ENCODE measurements around the gene LMBR1L.

Gene LMBR1L

DNA sequence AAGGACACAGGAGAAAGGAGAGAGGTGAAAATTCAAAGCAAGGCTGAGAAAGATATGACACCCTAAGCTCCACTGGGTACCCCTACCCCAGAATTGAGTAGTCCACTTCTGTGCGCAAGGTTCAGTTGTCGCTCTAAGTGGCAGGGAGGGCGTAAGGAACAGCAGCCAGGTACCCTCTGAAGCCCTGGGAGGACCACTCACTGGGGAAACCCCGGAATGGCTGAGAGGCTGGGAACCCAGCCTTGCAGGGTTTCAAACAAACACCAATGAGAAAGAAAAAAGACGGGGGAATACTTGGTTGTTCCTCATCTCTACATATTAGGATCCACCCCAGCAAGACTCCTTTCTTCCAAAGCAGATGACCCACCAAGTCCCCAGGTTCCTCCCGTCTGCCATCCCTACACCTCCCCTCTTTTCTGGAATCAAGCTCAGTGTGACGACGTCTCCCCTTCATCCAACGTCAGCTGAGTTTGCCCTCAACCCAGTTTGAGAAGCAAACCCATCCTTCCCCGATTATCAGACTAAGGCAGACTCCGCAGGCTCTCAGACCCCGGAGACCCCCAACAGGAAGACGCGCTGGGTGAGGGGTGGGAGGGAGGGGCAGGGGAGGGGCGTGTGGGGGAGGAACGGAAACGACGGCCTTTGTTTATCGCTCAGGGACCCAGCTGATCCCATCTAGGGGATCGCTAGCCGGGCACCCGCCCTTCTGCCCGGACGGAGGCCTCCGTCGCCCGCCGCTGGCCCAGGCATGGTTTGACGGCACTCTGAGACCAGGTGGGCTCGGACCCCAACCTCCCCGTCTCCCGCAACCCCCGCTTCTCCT, 795 bp downstream of the LMBR1L start:
- TF ChIP-seq, protein P1, sequence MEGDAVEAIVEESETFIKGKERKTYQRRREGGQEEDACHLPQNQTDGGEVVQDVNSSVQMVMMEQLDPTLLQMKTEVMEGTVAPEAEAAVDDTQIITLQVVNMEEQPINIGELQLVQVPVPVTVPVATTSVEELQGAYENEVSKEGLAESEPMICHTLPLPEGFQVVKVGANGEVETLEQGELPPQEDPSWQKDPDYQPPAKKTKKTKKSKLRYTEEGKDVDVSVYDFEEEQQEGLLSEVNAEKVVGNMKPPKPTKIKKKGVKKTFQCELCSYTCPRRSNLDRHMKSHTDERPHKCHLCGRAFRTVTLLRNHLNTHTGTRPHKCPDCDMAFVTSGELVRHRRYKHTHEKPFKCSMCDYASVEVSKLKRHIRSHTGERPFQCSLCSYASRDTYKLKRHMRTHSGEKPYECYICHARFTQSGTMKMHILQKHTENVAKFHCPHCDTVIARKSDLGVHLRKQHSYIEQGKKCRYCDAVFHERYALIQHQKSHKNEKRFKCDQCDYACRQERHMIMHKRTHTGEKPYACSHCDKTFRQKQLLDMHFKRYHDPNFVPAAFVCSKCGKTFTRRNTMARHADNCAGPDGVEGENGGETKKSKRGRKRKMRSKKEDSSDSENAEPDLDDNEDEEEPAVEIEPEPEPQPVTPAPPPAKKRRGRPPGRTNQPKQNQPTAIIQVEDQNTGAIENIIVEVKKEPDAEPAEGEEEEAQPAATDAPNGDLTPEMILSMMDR (IDR thresholded peaks at IDR 0.05; ENCODE audit: extremely low read depth, missing control alignments) = no peak
- peak; percentile 49 for DNase-seq (ENCODE audit: low spot score)

DNA sequence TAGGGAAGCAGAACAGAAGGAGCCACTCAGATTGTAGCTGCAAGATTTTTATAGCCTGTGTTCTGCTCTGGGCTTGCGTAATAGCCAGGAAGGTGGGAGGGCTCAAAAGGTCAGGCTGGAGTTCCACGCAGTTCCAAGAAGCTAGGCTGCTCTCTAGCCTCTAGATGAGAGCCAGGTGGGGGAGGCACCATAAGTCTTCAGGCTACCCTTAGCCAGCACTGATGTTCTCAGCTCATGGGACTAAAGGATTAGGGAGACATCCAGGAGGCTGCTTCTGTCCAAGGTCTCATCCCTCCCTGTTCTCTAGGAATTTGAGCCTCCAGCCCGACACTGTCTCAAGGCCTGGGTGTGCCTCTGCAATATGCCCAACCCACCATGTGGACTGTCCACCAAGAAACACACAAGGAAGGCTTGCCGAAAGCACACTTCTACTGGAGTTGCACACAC, 1.7 kb downstream of the LMBR1L start:
- TF ChIP-seq, protein P1 (IDR thresholded peaks at IDR 0.05; ENCODE audit: extremely low read depth, missing control alignments) = no peak
- no peak for DNase-seq (ENCODE audit: low spot score)

DNA sequence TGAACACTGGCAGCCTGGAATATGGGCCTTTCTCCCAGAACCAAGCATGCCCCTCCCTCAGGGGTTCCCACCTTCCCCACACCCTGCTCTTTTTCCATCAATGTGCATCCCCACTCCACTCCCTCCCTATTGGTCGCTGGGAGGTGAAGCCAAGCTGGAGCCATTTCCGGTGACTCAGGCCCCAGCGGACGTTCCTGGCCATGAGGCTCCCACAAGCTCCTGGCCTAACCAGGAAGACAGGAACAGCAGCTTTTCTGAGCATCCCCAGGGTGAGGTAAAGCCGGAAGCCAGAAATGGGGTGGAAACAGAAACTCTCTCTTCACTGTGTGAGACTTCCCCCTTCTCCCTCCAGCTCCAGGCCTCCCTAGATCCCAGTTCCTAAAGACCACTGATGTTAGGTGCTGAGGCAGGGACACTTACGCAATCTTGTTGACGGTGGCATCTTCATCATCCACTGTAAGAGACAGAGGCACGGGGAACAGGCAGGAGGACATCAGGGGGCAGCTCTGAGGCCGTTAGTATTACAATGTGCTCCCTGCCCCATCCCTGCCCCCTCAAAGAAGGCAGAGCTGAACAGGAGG, 5.1 kb downstream of the LMBR1L start:
- DNase-seq (ENCODE audit: low spot score) = no peak
- TF ChIP-seq, protein P1 (IDR thresholded peaks at IDR 0.05; ENCODE audit: extremely low read depth, missing control alignments) = no peak

DNA sequence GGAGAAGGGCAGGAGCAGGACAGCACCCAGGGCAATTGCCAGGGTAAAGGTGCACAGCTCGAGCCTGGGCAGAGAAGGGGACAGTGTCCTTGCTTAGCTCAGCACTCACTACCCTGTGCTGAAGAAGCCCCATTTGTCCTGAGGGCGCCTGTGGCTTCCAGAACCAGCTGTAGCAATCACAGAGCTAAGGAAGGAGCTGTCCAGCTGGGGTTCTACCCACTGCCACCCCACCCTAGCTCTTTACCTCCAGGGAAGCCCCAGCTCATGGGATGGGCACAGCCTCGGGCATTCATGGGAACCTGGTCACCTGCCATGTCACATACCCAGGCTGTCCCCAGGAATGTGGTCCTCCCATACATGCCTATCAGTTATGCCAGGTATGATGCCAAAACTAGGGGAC, 5.8 kb downstream of the LMBR1L start:
- TF ChIP-seq, protein P1 (IDR thresholded peaks at IDR 0.05; ENCODE audit: extremely low read depth, missing control alignments) = no peak
- no peak for DNase-seq (ENCODE audit: low spot score)

DNA sequence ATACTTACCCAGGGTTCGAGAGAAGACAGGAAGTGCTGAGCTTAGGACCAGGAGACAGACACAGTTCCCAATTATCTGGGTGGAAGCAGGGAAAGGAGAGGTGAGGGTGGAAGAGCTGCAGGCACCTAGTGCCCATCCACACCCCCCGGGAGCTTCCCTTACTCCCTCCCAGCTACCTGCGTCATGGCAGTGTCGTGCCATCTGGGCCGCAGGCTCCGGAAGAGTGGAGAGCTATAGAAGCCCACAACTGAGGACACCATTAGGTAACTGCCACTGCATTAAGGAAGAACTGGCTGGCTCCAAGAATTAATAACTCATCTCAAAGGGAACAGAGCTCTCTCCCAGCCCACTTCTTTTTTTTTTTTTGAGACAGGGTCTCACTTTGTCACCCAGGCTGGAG, 10.3 kb downstream of the LMBR1L start:
- TF ChIP-seq, protein P1 (IDR thresholded peaks at IDR 0.05; ENCODE audit: extremely low read depth, missing control alignments) = no peak
- no peak for DNase-seq (ENCODE audit: low spot score)

DNA sequence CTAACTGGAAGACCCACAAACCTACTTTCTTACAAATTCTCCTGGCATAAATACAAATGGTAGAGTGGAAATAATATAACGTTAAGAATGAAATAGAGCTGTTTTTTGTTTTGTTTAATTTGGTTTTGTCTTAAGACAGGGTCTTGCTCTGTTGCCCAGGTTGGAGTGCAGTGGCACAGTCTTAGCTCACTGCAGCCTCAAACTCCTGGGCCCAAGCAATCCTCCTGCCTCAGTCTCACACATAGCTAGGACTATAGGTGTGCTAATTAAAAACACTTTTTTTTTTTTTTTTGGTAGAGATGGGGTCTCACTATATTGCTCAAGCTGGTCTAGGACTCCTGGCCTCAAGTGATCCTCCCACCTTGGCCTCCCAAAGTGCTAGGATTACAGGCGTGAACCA, 11.9 kb downstream of the LMBR1L start:
- DNase-seq (ENCODE audit: low spot score) = no peak
- TF ChIP-seq, protein P1 (IDR thresholded peaks at IDR 0.05; ENCODE audit: extremely low read depth, missing control alignments) = no peak

DNA sequence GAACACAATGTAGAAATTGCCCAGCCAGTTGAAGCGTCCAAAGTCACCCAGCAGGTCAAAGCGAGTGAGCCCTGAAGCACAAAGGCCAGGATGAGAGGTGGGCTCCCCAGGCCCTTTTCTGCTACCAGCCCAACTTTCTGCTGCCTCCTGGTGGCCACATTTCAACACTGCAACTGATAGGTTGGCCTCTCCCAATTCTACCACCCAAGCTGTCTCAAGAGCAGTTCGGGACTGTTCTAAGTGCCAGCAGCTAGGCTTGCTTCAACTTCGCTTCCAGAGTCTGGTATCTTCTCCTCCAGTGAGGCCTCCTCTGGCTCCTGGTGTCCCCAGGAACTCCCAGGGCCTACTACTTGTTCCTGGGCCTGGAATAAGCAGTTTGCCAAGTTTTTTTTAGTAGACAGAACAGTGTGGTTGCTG, 12.6 kb downstream of the LMBR1L start:
- DNase-seq (ENCODE audit: low spot score) = peak; percentile 76
- TF ChIP-seq, protein P1 (IDR thresholded peaks at IDR 0.05; ENCODE audit: extremely low read depth, missing control alignments) = peak; percentile 79
